Activated naive CD8-positive, alpha-beta T cell (primary cell): ENCODE results near the gene ATXN3L.

ENCODE experiments used
- H3K27ac Mint-ChIP-seq: one replicate; pipeline ENCODE4 v1.8.0; 2021; ENCODE audit warnings: mixed read lengths
- H3K27me3 Mint-ChIP-seq: one replicate; pipeline ENCODE4 v1.8.0; 2021; ENCODE audit warnings: mixed read lengths
- H3K36me3 Mint-ChIP-seq: one replicate; pipeline ENCODE4 v1.8.0; 2021; ENCODE audit warnings: mixed read lengths
- H3K4me1 Mint-ChIP-seq: one replicate; pipeline ENCODE4 v1.8.0; 2021; ENCODE audit warnings: low read depth, mixed read lengths
- H3K4me3 Mint-ChIP-seq: one replicate; pipeline ENCODE4 v1.8.0; 2021; ENCODE audit warnings: mild to moderate bottlenecking, mixed read lengths
- H3K9me3 Mint-ChIP-seq: one replicate; pipeline ENCODE4 v1.8.0; 2021; ENCODE audit warnings: low read depth, mixed read lengths

Gene ATXN3L

DNA sequence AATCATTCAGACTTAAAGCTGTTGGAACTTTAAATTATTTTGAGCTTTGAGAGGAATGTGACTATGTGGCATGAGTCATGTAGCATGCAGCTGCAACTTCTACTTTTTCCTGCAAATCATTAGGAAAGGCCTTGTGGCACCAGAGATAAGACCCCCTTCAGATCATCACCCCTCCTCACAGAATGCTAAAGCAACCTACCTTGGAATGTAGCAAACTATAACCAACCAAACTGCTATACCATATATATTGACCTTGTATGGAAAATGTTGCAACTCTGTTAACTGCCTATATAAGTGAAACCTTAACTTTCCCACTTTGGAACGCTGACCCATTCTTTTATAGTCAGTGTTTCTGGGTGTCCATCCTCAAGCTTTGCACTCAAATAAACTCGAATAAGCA is 32.0 kb downstream of the ATXN3L start:
- H3K9me3 Mint-ChIP-seq: no peaks in the 10 kb centered on the region
- H3K27me3 Mint-ChIP-seq: no peaks in the 10 kb centered on the region
- H3K36me3 Mint-ChIP-seq: peaks cover 3% of the 10 kb centered on the region
- H3K4me1 Mint-ChIP-seq: no peaks in the 10 kb centered on the region
- H3K4me3 Mint-ChIP-seq: no peak overlapping the region
- no peak overlapping the region for H3K27ac Mint-ChIP-seq

DNA sequence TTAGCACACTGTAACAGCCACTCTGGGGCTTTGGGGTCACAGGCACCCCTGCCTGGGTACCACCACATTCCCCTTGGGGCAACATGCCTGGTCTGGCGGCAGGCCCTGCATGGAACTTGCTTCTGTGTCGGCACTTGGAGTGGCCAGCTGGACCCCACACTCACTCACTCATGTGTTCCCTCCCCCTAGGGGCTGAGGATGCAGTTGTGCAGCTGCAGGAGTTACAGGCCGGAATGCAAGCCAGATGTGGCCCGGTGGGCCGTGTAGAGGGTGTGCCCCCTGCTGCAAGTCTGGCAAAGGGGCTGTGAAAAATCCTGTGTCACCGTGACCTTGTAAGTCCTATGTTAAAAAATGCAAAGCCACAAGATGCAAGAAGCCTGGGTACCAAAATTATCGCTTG is 34.2 kb downstream of the ATXN3L start:
- Mint-ChIP-seq H3K27me3 (no peaks in the 10 kb centered on the region), H3K4me3 (no peak overlapping the region), H3K4me1 (no peaks in the 10 kb centered on the region), H3K9me3 (no peaks in the 10 kb centered on the region), H3K27ac (no peak overlapping the region), H3K36me3 (peaks cover 3% of the 10 kb centered on the region)

DNA sequence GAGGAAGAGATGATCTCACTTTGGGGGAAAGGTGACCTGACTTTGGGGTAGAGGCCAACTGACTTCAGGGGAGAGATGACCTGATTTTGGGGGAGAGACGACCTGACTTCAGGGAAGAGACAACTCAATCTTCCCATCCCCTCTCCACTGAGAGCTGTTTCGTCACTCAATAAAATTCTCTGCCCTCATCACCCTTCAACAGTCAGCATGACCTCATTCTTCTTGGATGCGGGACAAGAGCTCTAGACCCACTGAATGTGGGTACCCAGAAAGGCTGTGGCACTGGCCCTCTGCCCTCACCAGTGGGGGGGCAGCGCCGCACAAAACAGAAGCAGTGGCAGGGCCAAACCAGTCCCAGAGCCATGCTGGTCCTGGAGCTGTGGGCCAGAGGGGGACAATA is 34.6 kb downstream of the ATXN3L start:
- no peaks in the 10 kb centered on the region for H3K27me3 Mint-ChIP-seq
- H3K9me3 Mint-ChIP-seq: no peaks in the 10 kb centered on the region

DNA sequence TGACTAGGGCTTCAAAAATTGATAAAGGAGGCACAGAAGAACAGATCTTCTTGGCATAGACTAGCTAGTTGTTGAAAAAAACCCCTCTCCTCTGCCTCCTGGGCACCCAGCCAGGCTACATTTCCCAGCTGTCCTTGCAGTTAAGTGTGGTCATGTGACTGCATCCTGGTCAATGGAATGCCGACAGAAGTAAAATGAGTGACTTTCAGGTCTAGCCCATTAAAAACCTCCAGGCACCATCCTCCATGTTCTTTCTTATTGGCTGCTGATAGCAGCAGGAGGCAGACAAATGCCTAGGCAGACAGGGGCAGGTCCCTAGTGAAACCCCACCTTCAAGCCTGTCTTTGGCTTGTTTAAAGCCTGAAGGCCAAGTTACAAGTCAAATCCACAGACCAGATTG is 35.3 kb downstream of the ATXN3L start:
- Mint-ChIP-seq H3K36me3 (peaks cover 3% of the 10 kb centered on the region), H3K9me3 (no peaks in the 10 kb centered on the region), H3K4me3 (no peak overlapping the region), H3K27me3 (no peaks in the 10 kb centered on the region), H3K27ac (no peak overlapping the region), H3K4me1 (no peaks in the 10 kb centered on the region)

More for the DNA sequence above, 34.6 kb downstream of the ATXN3L start:
- Mint-ChIP-seq H3K27ac (no peak overlapping the region), H3K4me1 (no peaks in the 10 kb centered on the region), H3K4me3 (no peak overlapping the region), H3K36me3 (peaks cover 3% of the 10 kb centered on the region)

DNA sequence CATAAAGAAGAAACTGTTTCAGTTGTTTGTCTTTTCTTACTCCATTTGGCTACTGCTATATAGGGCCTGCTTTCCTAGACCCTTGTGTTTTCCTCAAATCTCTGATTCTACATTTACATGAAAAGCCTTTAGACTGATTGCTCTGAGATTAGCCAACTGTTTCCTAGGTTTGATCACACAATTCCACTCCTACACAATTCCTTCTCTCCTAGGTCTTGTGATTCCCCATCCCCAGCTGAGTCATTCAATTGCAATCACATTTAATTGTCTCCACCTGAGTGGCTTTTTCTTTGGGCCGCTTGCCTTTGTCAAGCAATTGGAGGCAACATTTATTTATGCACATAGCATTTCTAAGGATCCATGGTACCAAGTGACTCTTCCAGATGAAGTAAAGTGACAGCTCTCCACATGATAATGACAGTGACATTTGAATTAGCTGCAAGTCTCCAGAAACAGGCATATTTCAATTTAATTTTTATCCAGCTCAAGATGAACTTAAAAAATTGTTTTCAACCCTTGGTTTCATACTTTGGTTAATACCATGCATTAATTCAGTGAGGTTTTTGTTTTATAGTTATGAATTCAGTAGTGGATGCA is 35.8 kb downstream of the ATXN3L start:
- H3K36me3 Mint-ChIP-seq: peaks cover 3% of the 10 kb centered on the region
- no peaks in the 10 kb centered on the region for H3K4me1 Mint-ChIP-seq
- H3K27me3 Mint-ChIP-seq: no peaks in the 10 kb centered on the region
- no peaks in the 10 kb centered on the region for H3K9me3 Mint-ChIP-seq
- no peak overlapping the region for H3K27ac Mint-ChIP-seq
- H3K4me3 Mint-ChIP-seq: no peak overlapping the region

DNA sequence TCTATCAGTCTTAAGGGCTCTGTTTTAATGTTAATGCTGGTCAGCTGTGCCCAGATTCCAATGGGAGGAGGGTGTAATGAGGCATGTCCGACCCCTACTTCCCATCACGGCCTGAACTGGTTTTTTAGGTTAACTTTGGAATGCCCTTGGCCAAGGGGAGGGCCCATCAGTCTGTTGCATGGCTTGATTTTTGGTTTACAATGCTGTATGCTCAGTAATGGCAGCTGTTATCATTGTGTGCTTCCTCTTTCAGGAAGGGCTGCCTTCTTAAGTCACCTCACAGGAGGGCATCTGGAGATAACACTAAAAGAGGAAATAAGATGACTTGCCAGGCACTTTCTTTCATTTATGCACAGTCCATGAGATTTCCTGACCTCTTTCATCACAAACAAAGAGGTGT is 36.3 kb downstream of the ATXN3L start:
- H3K4me3 Mint-ChIP-seq: no peak overlapping the region
- peaks cover 3% of the 10 kb centered on the region for H3K36me3 Mint-ChIP-seq
- H3K9me3 Mint-ChIP-seq: no peaks in the 10 kb centered on the region

DNA sequence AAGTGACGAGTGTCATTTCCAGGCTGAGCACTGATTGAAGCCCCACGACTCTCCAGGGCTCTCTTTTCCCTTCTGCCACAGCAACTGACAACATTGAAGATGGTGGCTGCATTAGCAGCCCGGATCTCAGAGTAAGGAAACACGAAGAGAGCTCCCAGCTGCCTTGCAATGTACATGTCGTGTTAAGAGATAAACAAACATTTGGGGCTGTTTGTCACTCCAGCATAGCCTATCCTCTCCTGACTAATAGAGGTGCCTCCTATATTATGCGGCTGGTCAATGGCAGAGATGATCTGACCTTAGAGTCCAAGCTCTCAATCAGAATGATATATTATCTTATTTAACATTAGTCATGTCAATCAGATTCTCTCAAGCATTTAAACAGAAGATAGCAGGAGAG is 38.6 kb downstream of the ATXN3L start:
- Mint-ChIP-seq H3K36me3 (peaks cover 3% of the 10 kb centered on the region), H3K4me1 (no peaks in the 10 kb centered on the region), H3K27me3 (no peaks in the 10 kb centered on the region), H3K9me3 (no peaks in the 10 kb centered on the region), H3K4me3 (no peak overlapping the region), H3K27ac (no peak overlapping the region)

More for the DNA sequence above, 36.3 kb downstream of the ATXN3L start:
- no peaks in the 10 kb centered on the region for H3K4me1 Mint-ChIP-seq
- H3K27ac Mint-ChIP-seq: no peak overlapping the region
- H3K27me3 Mint-ChIP-seq: no peaks in the 10 kb centered on the region

DNA sequence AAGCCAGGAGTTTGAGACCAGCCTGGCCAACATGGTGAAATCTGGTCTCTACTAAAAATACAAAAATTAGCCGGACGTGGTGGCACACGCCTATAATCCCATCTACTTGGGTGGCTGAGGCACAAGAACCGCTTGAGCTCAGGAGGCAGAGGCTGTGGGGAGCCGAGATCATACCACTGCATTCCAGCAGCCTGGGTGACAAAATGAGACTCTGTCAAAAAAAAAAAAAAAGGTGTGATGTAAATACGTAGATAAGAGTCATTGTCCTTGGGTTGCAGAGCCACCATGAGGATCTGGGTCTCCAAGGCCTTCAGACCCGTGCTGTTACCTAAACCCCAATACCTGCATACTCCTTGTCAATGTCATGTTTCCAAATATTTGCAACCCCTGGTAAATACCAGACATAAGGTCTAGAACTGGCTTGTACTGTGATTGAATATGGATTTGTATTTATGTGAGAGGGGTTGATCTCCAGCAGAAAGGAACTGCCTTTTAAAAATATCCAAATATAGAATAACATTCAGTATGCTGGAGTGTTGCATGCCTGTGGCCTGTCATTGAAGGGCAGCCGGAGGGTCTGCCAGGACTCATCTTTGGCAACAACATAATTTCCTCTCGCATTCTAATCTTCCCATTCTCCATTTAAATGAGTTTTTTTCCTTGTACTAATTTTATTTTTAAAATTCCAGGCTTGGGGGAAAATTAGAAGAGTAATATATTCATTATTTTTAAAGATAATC is 40.4 kb downstream of the ATXN3L start:
- Mint-ChIP-seq H3K36me3 (no peaks in the 10 kb centered on the region), H3K27me3 (no peaks in the 10 kb centered on the region)

GRCh38 chrX:13277539-13277938 is 42.3 kb downstream of the ATXN3L start:
- H3K4me3 Mint-ChIP-seq: no peak overlapping the region
- no peaks in the 10 kb centered on the region for H3K36me3 Mint-ChIP-seq
- H3K9me3 Mint-ChIP-seq: no peaks in the 10 kb centered on the region
- no peaks in the 10 kb centered on the region for H3K4me1 Mint-ChIP-seq
- H3K27me3 Mint-ChIP-seq: no peaks in the 10 kb centered on the region
- no peak overlapping the region for H3K27ac Mint-ChIP-seq

More for the DNA sequence above, 40.4 kb downstream of the ATXN3L start:
- Mint-ChIP-seq H3K9me3 (no peaks in the 10 kb centered on the region), H3K4me1 (no peaks in the 10 kb centered on the region), H3K27ac (no peak overlapping the region), H3K4me3 (no peak overlapping the region)

GRCh38 chrX:13276991-13277390 is 42.9 kb downstream of the ATXN3L start:
- H3K27ac Mint-ChIP-seq: no peak overlapping the region
- H3K36me3 Mint-ChIP-seq: no peaks in the 10 kb centered on the region
- no peaks in the 10 kb centered on the region for H3K4me1 Mint-ChIP-seq
- H3K27me3 Mint-ChIP-seq: no peaks in the 10 kb centered on the region
- no peaks in the 10 kb centered on the region for H3K9me3 Mint-ChIP-seq
- no peak overlapping the region for H3K4me3 Mint-ChIP-seq

GRCh38 chrX:13275031-13275430 is 44.8 kb downstream of the ATXN3L start:
- no peak overlapping the region for H3K27ac Mint-ChIP-seq
- H3K36me3 Mint-ChIP-seq: no peaks in the 10 kb centered on the region
- H3K9me3 Mint-ChIP-seq: no peaks in the 10 kb centered on the region
- no peak overlapping the region for H3K4me3 Mint-ChIP-seq
- no peaks in the 10 kb centered on the region for H3K27me3 Mint-ChIP-seq
- H3K4me1 Mint-ChIP-seq: no peaks in the 10 kb centered on the region

DNA sequence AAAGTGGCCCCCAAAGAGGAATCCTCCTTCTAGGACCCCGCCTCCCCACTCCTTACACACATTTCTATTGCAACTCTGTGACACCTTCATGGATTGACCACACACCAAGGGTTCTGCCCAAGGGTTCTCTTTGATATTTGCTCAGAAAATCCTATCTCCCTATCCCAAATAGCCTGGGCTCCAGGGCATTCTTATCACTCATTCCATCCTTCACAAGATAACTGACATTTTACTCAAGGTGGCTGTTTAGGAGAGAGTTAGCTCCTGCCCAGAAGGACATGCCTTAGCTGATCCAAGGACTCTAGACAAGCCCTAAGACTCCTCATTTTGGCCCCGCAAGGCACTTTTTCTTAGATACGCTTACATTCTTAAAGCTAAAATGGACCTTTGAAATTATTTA is 47.4 kb downstream of the ATXN3L start:
- H3K27ac Mint-ChIP-seq: no peak overlapping the region

GRCh38 chrX:13271511-13271910 is 48.3 kb downstream of the ATXN3L start:
- H3K27me3 Mint-ChIP-seq: no peaks in the 10 kb centered on the region
- H3K9me3 Mint-ChIP-seq: no peaks in the 10 kb centered on the region
- no peak overlapping the region for H3K4me3 Mint-ChIP-seq

More for the DNA sequence above, 47.4 kb downstream of the ATXN3L start:
- Mint-ChIP-seq H3K9me3 (no peaks in the 10 kb centered on the region), H3K4me1 (no peaks in the 10 kb centered on the region), H3K4me3 (no peak overlapping the region), H3K27me3 (no peaks in the 10 kb centered on the region), H3K36me3 (no peaks in the 10 kb centered on the region)

DNA sequence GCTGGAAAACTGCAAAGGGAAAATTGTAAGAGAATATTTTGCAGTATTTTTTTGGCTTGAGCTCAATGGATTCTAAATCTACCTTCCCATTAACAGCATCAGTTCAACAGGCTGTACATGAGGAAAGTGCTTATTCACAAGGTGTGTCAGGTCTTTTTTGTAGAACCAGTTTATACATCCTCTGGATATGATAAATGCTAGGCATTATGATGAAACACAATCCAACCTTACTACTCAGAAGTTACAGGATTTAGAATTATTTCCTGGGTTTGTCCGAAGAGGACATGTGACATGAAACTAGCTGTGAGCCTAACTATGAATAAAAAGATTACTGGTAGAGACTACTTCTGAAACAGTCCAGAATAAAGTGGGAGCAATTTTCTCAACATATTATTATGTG is 49.5 kb downstream of the ATXN3L start:
- no peak overlapping the region for H3K4me3 Mint-ChIP-seq
- no peaks in the 10 kb centered on the region for H3K36me3 Mint-ChIP-seq
- no peak overlapping the region for H3K27ac Mint-ChIP-seq
- H3K27me3 Mint-ChIP-seq: no peaks in the 10 kb centered on the region
- no peaks in the 10 kb centered on the region for H3K9me3 Mint-ChIP-seq
- no peaks in the 10 kb centered on the region for H3K4me1 Mint-ChIP-seq

More at GRCh38 chrX:13271511-13271910, 48.3 kb downstream of the ATXN3L start:
- H3K27ac Mint-ChIP-seq: no peak overlapping the region
- no peaks in the 10 kb centered on the region for H3K36me3 Mint-ChIP-seq
- H3K4me1 Mint-ChIP-seq: no peaks in the 10 kb centered on the region

DNA sequence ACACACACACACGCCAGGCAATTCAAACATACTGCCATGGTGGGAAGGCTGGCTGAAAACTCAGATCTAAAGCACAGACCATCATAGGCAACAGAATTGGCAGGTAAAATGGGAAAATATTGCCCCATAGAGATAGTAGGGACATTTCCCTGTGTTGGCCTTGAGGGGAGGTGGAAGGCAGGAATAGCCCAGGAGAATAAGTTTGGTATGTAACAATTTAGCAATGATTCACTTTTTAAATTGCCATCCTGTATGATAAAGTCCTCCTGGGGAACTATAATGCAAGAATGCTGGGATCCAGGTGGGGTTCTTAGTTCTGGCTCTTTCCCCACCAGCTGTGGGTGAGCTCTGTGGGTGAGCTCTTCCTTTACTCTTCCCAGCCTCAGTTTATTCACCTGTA is 51.0 kb downstream of the ATXN3L start:
- Mint-ChIP-seq H3K27ac (no peak overlapping the region), H3K27me3 (no peaks in the 10 kb centered on the region), H3K9me3 (no peaks in the 10 kb centered on the region), H3K4me1 (no peaks in the 10 kb centered on the region), H3K4me3 (no peak overlapping the region), H3K36me3 (no peaks in the 10 kb centered on the region)
